ENCODE results near the gene HOMER2.

Gene HOMER2

GRCh38 chr15:82930461-82930860, 22.1 kb downstream of the HOMER2 start:
- DNase-seq (ENCODE audit: low read depth in 2 of 2) = no peak

- DNase-seq (ENCODE audit: low read depth in 2 of 2) = no peak
Observed at GRCh38 chr15:82928711-82929110, 23.8 kb downstream of the HOMER2 start.

GRCh38 chr15:82923744-82924143, 28.8 kb downstream of the HOMER2 start:
- DNase-seq (ENCODE audit: low read depth in 2 of 2) = no peak

GRCh38 chr15:82922737-82923136, 29.8 kb downstream of the HOMER2 start:
- no peak for DNase-seq (ENCODE audit: low read depth in 2 of 2)

GRCh38 chr15:82921939-82922338, 30.6 kb downstream of the HOMER2 start:
- no peak for DNase-seq (ENCODE audit: low read depth in 2 of 2)

GRCh38 chr15:82921242-82921641, 31.3 kb downstream of the HOMER2 start:
- no peak for DNase-seq (ENCODE audit: low read depth in 2 of 2)

GRCh38 chr15:82919231-82919886, 33.2 kb downstream of the HOMER2 start:
- no peak for DNase-seq (ENCODE audit: low read depth in 2 of 2)

- DNase-seq (ENCODE audit: low read depth in 2 of 2) = no peak
Observed at GRCh38 chr15:82918607-82919230, 33.8 kb downstream of the HOMER2 start.

- DNase-seq (ENCODE audit: low read depth in 2 of 2) = no peak
Observed at GRCh38 chr15:82918162-82918561, 34.4 kb downstream of the HOMER2 start.

- DNase-seq (ENCODE audit: low read depth in 2 of 2) = no peak
Observed at GRCh38 chr15:82917249-82917648, 35.3 kb downstream of the HOMER2 start.

GRCh38 chr15:82916161-82916952, 36.2 kb downstream of the HOMER2 start:
- no peak for DNase-seq (ENCODE audit: low read depth in 2 of 2)

GRCh38 chr15:82914396-82914795, 38.1 kb downstream of the HOMER2 start:
- no peak for DNase-seq (ENCODE audit: low read depth in 2 of 2)

- no peak for DNase-seq (ENCODE audit: low read depth in 2 of 2)
Observed at GRCh38 chr15:82911458-82911857, 41.1 kb downstream of the HOMER2 start.

GRCh38 chr15:82910721-82911120, 41.8 kb downstream of the HOMER2 start:
- DNase-seq (ENCODE audit: low read depth in 2 of 2) = no peak

- DNase-seq (ENCODE audit: low read depth in 2 of 2) = no peak
Observed at GRCh38 chr15:82909080-82909815, 43.3 kb downstream of the HOMER2 start.

- no peak for DNase-seq (ENCODE audit: low read depth in 2 of 2)
Observed at GRCh38 chr15:82907350-82907749, 45.2 kb downstream of the HOMER2 start.

- no peak for DNase-seq (ENCODE audit: low read depth in 2 of 2)
Observed at GRCh38 chr15:82904574-82904973, 47.9 kb downstream of the HOMER2 start.

- no peak for DNase-seq (ENCODE audit: low read depth in 2 of 2)
Observed at GRCh38 chr15:82903511-82903910, 49.0 kb downstream of the HOMER2 start.

- no peak for DNase-seq (ENCODE audit: low read depth in 2 of 2)
Observed at GRCh38 chr15:82901114-82901805, 51.3 kb downstream of the HOMER2 start.

- no peak for DNase-seq (ENCODE audit: low read depth in 2 of 2)
Observed at GRCh38 chr15:82900511-82901060, 51.9 kb downstream of the HOMER2 start.

- no peak for DNase-seq (ENCODE audit: low read depth in 2 of 2)
Observed at GRCh38 chr15:82898961-82899360, 53.6 kb downstream of the HOMER2 start.

Measured in stimulated activated CD8-positive, alpha-beta memory T cell treated with anti-CD3 and anti-CD28 coated beads, Interleukin-7, amount 100 ng/mL, for 4 hours (primary cell).